K562 (cell line): Measurements from ENCODE around the gene UQCRC1. TPM values are rescaled to one million over a fixed set of nuclear protein-coding genes. Genes with fewer than 3 reads are reported as not detected.

Experiments
- BDP1 ChIP-seq: IDR thresholded peaks from 3 replicates; pipeline ENCODE4 v1.6.1; 2011; ENCODE audit not compliant: insufficient read length, insufficient read depth
- C11orf30 ChIP-seq: fragments of 450-650 bp; IDR thresholded peaks from 2 replicates; pipeline ENCODE4 v1.6.1; 2016; ENCODE audit warnings: low read depth, mild to moderate bottlenecking
- EWSR1 ChIP-seq: fragments of 450-650 bp; IDR thresholded peaks from 2 replicates; pipeline ENCODE4 v1.6.1; 2018; ENCODE audit warnings: borderline replicate concordance, mild to moderate bottlenecking, low read depth, moderate library complexity; ENCODE audit not compliant: partially characterized antibody
- FOXP1 ChIP-seq: sonication (generic); formaldehyde crosslinking; IDR thresholded peaks from 2 replicates; pipeline ENCODE4 v1.8.0; 2022; ENCODE audit warnings: mild to moderate bottlenecking, missing genetic modification reagents
- HLTF ChIP-seq: fragments of 450-650 bp; IDR thresholded peaks from 2 replicates; pipeline ENCODE4 v1.6.1; 2016
- JUND ChIP-seq, 2 experiments: IDR thresholded peaks; 2 replicates in 1 of 2; 3 replicates in 1 of 2; pipeline ENCODE4 v1.6.1; 2011; ENCODE audit warnings: borderline replicate concordance in 2 of 2, low read depth in 2 of 2, low read length in 2 of 2, improper control_type of control experiment in 1 of 2, missing biosample characterization in 1 of 2, missing genetic modification characterization in 1 of 2, missing genetic modification reagents in 1 of 2
- MYBL2 ChIP-seq, 2 experiments: fragments of 450-650 bp in 1 of 2; sonication (generic) in 1 of 2; formaldehyde crosslinking in 1 of 2; IDR thresholded peaks; 2 replicates each; pipeline versions ENCODE4 v1.6.1 to v1.8.1; 2017 to 2022; ENCODE audit warnings: borderline replicate concordance in 1 of 2, inconsistent platforms in 1 of 2, low read depth in 1 of 2, mild to moderate bottlenecking in 1 of 2, missing genetic modification reagents in 1 of 2, moderate library complexity in 1 of 2
- NCOA2 ChIP-seq, 2 experiments: fragments of 450-650 bp; IDR thresholded peaks; 2 replicates each; pipeline ENCODE4 v1.6.1; 2018; ENCODE audit warnings: mild to moderate bottlenecking in 2 of 2, moderate library complexity in 1 of 2; ENCODE audit not compliant: partially characterized antibody in 2 of 2
- PHB2 ChIP-seq: fragments of 450-650 bp; IDR thresholded peaks from 2 replicates; pipeline ENCODE4 v1.6.1; 2017; ENCODE audit warnings: low read depth
- PKNOX1 ChIP-seq: fragments of 450-650 bp; IDR thresholded peaks from 2 replicates; pipeline ENCODE4 v1.6.1; 2016
- POLR2A ChIP-seq: fragments of 450-650 bp; conservative IDR thresholded peaks from 2 replicates; pipeline ENCODE4 v1.6.1; 2016
- RBM17 ChIP-seq: fragments of 200-400 bp; formaldehyde crosslinking; IDR thresholded peaks from 2 replicates; pipeline ENCODE4 v1.6.1; 2017; ENCODE audit warnings: low read depth, mild to moderate bottlenecking, low read length, borderline replicate concordance
- SMARCE1 ChIP-seq: fragments of 450-650 bp; IDR thresholded peaks from 2 replicates; pipeline ENCODE4 v1.7.1; 2016; ENCODE audit warnings: mild to moderate bottlenecking
- TCFL5 ChIP-seq: fragments of 250-450 bp; sonication (Bioruptor Pico); conservative IDR thresholded peaks from 2 replicates; pipeline ENCODE4 v1.6.1; 2021; ENCODE audit warnings: mild to moderate bottlenecking, moderate library complexity, matching md5 sums
- THRAP3 ChIP-seq: fragments of 450-650 bp; IDR thresholded peaks from 2 replicates; pipeline ENCODE4 v1.6.1; 2016; ENCODE audit warnings: mild to moderate bottlenecking, inconsistent platforms, borderline replicate concordance
- XRCC4 ChIP-seq: IDR thresholded peaks from one replicate; pipeline ENCODE4 v1.6.1; 2011; ENCODE audit not compliant: insufficient read depth, insufficient read length; ENCODE audit errors: extremely low read depth
- ZNF174 ChIP-seq: fragments of 250-450 bp; sonication (Bioruptor Pico); IDR thresholded peaks from 2 replicates; pipeline ENCODE4 v1.4.0; 2020; ENCODE audit warnings: mild to moderate bottlenecking
- ZNF512 ChIP-seq: IDR thresholded peaks from 2 replicates; pipeline ENCODE4 v1.6.1; 2016; ENCODE audit warnings: missing genetic modification characterization, missing compliant biosample characterization
- polyA plus RNA-seq, 8 experiments: library from polyadenylated mRNA; depleted of rRNA in 4 of 8; stranded (reverse) in 5 of 8; unstranded in 3 of 8; fragments of >200 nt; fragmentation: Nextera tagmentation in 2 of 8; fragmentation: Illumina TruSeq in 1 of 8; extraction: Ambion mirVana in 2 of 8; extraction: Trizol in 1 of 8; gene quantifications; 2 replicates each; pipeline versions ENCODE4 v1.2.1 to v1.2.3, GENCODE V29; 2011 to 2014; ENCODE audit warnings: inconsistent platforms in 1 of 8, missing spikeins in 1 of 8
- total RNA-seq, 7 experiments: library from RNA; depleted of rRNA in 6 of 7; stranded (reverse); fragments of >200 nt in 6 of 7; fragmentation: Illumina TruSeq in 2 of 7; extraction: Trizol in 2 of 7; gene quantifications; 2 replicates each; pipeline versions ENCODE4 v1.2.1 to v1.2.3, GENCODE V29; 2011 to 2021; ENCODE audit warnings: low replicate concordance in 1 of 7
- TF ChIP-seq, protein P1 (sequence below): fragments of 250-450 bp; sonication (Bioruptor Pico); IDR thresholded peaks from 2 replicates; pipeline ENCODE4 v1.8.0; 2021; ENCODE audit warnings: mild to moderate bottlenecking, moderate library complexity
- TF ChIP-seq, protein P2 (sequence below): fragments of 200-800 bp; sonication (Bioruptor generic); IDR thresholded peaks from 2 replicates; pipeline ENCODE4 v1.6.1; 2017; ENCODE audit warnings: missing genetic modification characterization, missing compliant biosample characterization
- TF ChIP-seq, protein P3 (sequence below): sonication (generic); IDR thresholded peaks from 2 replicates; pipeline ENCODE4 v1.6.1; 2016

The UQCRC1 gene
- total and polyA plus RNA-seq, 9 of the 15 experiments (the other 6 are each of a cell fraction or from before 2014, with no cell fraction given): 125 to 424 (median 268) TPM

- TF ChIP-seq RBM17 (no peak), PHB2 (no peak), BDP1 (no peak), HLTF (no peak), PKNOX1 (peak; percentile 63; the same call in 1 of the 2 replicates), NCOA2 (IDR thresholded peaks at IDR 0.05; ENCODE audit: partially characterized antibody in 2 of 2) (no peak), MYBL2 (IDR thresholded peaks at IDR 0.05; ENCODE audit: low read depth) (no peak), MYBL2 (CRISPR knock-in tag; IDR thresholded peaks at IDR 0.05; ENCODE audit: borderline replicate concordance) (no peak), SMARCE1 (no peak), C11orf30 (peak; percentile 92), XRCC4 (no peak), FOXP1 (peak; percentile 72; the same call in 1 of the 2 replicates), POLR2A (peak; percentile 96), JUND (IDR thresholded peaks at IDR 0.05; ENCODE audit: borderline replicate concordance, low read depth, low read length) (no peak; the same call in 1 of the 2 replicates), JUND (tag; IDR thresholded peaks at IDR 0.05; ENCODE audit: borderline replicate concordance, low read depth, low read length) (no peak), TCFL5 (CRISPR knock-in tag) (no peak), THRAP3 (no peak), EWSR1 (no peak), ZNF512 (tag) (no peak), ZNF174 (CRISPR knock-in tag) (no peak)
- TF ChIP-seq, protein P1, sequence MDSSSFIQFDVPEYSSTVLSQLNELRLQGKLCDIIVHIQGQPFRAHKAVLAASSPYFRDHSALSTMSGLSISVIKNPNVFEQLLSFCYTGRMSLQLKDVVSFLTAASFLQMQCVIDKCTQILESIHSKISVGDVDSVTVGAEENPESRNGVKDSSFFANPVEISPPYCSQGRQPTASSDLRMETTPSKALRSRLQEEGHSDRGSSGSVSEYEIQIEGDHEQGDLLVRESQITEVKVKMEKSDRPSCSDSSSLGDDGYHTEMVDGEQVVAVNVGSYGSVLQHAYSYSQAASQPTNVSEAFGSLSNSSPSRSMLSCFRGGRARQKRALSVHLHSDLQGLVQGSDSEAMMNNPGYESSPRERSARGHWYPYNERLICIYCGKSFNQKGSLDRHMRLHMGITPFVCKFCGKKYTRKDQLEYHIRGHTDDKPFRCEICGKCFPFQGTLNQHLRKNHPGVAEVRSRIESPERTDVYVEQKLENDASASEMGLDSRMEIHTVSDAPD (CRISPR knock-in tag): no peak
- TF ChIP-seq, protein P2, sequence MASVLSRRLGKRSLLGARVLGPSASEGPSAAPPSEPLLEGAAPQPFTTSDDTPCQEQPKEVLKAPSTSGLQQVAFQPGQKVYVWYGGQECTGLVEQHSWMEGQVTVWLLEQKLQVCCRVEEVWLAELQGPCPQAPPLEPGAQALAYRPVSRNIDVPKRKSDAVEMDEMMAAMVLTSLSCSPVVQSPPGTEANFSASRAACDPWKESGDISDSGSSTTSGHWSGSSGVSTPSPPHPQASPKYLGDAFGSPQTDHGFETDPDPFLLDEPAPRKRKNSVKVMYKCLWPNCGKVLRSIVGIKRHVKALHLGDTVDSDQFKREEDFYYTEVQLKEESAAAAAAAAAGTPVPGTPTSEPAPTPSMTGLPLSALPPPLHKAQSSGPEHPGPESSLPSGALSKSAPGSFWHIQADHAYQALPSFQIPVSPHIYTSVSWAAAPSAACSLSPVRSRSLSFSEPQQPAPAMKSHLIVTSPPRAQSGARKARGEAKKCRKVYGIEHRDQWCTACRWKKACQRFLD (CRISPR knock-in tag): no peak
- TF ChIP-seq, protein P3, sequence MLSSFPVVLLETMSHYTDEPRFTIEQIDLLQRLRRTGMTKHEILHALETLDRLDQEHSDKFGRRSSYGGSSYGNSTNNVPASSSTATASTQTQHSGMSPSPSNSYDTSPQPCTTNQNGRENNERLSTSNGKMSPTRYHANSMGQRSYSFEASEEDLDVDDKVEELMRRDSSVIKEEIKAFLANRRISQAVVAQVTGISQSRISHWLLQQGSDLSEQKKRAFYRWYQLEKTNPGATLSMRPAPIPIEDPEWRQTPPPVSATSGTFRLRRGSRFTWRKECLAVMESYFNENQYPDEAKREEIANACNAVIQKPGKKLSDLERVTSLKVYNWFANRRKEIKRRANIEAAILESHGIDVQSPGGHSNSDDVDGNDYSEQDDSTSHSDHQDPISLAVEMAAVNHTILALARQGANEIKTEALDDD: no peak
Measured at GRCh38 chr3:48609088-48610005, at the start of gene UQCRC1 (continued).
